ENCODE results near the gene SIRT7. TPM values are rescaled to one million over a fixed set of nuclear protein-coding genes. Genes with fewer than 3 reads are reported as not detected.

Gene SIRT7
- total RNA-seq, 1 donor from 2014 or later: 62.7 TPM

DNA sequence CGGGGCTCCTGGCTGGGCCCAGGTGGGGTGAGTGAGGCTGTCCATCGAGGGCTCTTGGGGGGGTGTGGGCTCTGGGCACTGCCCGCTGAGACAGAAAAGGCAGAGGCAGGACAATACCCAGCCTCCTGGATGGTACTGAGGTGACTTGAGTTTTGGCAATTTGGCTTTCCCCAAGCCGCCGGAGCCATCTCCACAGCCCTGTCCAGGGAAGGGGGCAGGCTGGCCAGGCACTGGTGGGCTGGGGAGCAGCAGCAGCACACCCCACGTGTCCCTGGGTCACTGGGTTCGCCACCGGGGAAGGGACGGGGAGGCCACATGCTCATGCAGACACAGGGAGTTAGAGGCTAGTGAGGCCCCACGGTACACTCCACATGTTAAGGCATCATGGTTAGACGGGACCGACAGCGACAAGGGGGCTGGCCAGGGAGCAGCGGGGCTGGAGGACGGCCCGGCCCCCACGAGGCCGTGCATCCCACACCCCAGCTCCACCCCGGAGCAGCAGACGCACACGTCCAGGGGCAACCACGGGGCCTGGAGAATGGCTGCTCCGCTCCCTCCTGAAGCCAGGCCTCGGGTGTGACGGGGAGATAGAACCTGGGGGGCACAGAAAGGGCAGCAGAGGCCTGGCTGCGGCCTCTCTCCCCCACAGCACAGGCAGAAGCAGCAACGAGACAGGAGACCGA, 49.8 kb downstream of the SIRT7 start:
- intact Hi-C loops (cut with micrococcal nuclease): loop anchor here (10.0 kb wide), 1 partner anchor 313 kb away; the partner anchor contains the start of gene FAAP100

DNA sequence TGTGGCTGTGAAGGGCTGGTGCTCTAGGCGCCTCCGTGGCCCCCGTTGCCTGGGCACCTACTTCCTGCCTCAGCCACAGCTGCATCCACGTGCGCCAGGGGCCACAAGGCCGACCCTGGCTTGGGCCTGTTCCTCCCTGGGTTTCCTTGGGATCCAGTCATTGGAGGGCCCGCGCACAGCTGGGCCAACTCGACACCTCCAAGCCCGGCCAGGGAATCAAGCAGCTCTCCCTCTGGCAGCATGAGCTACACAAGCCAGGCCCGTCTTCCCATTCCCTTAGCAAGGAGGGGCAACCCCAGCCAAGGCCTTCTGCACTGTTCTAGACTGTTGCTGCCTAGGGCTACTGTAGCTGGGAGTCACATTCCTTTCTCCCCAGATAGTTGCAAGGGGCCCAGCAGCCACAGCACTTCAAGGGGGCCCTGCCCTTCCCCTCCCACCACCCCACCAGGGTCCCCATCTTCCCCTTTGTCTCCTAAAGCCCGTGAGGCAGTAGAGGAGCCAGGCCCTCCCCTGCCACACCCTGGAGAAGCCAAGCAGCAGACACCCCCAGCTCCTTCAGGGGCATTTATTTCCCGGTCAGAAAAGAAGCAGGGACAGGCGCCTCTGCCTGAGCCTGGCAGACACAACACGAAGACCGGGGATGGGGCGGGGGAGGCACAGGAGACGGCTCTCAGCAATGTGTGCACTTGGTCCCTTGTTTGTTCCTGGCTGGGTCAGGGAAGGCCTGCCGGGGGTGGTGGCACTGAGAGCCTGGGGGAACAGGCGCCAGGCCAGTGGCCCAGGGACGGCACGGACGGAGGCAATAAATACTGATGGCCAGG, 50.6 kb downstream of the SIRT7 start:
- intact Hi-C loops (cut with micrococcal nuclease): loop anchor here (10.0 kb wide), 1 partner anchor 313 kb away; the partner anchor contains the start of gene FAAP100

DNA sequence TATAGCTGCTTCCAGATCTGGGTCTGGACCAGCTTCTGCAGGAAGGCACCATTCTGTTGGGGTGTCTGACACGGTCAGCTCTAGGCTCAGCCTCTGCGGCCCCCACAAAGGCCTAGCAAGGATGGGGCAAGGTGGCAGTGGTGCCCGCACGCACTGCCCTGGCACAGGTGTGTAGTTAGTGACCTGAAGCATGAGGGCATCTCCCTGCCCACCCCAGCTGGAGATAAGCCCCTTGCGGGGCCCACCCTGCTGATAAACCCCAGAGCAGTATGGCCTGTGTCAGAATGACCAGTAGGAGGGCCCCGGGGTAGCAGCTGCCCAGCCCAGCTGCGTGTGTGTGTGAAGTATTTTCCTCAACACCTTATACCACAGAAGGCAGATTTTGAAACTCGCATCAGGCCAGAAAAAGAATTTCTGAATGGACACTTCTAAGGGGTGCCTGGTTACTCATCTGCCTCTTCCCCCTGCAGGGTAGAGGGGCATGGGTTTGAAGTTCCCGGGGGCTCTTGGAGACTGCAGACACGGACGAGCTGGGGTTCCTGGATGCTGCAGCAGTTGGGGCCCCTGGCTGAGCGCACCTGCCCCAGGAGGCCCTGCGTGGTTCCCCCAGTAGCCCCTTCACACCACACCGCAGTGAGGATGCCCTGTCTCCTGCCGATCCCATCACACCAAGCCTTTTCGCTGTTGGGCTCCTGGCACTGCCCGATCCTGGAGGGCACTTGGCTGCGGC, 51.4 kb downstream of the SIRT7 start:
- intact Hi-C loops (cut with micrococcal nuclease): loop anchor here (10.0 kb wide), 1 partner anchor 312 kb away; the partner anchor contains the start of gene FAAP100

DNA sequence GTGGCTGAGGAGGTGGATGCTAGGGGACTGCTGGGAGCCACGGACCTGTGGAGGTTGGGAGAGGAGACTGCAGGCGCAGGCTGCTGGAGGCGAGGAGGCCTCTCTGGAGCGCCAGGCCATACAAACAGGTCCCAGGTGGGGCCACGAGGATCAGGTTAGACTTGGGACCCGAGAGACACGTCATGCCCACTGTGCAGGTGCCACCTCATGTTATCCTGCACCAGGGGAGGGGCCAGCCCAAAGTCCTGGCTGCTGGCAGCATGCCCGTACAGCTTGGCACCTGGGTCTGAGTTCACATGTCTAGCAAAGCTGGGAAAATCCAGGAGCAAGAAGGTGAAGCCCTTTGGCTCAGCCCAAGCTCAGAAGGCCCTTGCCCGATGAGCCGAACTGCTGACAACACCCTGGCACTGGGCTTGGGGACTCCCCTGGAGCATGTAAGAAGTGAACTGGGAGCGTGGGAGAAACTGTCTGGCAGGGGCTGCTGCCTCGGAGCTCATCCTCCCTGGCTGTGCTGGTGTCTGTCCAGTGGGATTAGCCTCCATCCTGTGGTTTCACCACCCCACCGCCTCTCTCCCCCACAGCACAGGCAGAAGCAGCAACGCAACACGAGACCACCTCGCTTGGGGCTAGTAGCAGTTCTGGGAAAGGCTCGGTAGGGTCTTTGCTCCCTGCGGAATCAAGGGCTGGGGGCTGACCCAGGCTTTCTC, 52.1 kb downstream of the SIRT7 start:
- intact Hi-C loops (cut with micrococcal nuclease): loop anchor here (10.0 kb wide), 1 partner anchor 311 kb away; the partner anchor contains the start of gene FAAP100

DNA sequence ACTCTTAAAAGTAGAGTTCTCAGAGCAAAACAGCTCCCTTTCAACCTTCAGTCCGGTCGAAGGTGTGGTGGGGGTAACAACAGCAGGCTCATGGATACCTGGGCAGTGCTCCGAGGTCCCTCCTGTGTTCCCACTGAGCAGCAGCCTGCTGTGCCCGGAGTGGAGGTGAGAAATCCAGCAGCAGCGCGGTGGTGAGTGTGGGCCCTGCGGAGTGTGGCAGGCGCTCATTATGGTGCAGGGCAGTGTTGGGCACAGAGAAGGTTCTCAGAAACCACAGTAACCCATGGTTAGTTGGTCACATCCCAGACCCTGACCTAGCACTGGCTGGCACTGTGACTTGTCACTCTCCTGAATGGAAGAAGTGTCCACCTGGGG, 52.6 kb downstream of the SIRT7 start:
- intact Hi-C loops (cut with micrococcal nuclease): loop anchor here (10.0 kb wide), 1 partner anchor 311 kb away; the partner anchor contains the start of gene FAAP100

DNA sequence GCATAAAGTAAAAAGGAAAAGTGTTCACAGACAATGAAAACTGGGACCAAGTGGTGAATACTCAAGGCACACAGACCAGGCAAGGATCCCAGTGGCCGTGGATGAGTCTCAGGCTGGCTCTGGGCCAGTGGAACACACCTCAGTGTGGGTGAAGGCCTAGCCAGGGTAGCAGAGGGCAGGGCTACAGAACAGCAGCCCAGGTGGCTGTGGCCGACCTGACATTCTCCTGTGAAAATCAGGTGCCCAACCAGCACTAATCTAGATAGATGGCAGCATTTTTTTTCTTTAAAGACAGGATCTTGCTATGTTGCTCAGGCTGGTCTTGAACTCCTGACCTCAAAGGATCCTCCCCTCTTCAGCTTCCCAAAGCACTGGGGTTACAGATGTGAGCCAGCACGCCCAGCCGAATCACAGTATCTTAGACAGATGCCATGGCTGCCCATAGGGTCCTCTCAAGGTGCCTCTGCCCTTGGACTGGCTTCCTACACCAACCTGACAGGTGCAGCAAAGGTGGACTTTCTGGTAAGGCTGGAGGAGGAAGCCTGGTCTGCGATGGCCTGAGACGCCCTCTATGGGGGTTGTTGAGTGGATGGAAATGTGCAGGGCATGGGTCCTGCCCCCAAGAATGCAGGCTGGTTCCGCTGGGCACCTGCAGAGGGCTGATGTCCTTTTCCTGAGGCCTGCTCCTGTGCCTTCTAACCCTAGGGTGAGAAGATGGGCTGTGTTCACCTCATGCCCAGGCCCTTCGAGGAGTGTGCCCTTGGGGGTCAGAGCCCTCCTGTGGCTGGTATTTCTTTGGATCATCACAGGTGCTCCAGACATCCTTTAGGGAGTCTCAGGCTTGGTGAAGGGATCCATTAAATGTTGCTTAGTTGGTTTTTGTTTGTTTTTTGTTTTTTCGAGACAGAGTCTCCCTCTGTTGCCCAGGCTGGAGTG, 53.9 kb downstream of the SIRT7 start:
- intact Hi-C loops (cut with micrococcal nuclease): loop anchor here (5.0 to 10.0 kb wide), 2 partner anchors 309 to 588 kb away; partner anchors contain the start of genes CYBC1 and FAAP100

DNA sequence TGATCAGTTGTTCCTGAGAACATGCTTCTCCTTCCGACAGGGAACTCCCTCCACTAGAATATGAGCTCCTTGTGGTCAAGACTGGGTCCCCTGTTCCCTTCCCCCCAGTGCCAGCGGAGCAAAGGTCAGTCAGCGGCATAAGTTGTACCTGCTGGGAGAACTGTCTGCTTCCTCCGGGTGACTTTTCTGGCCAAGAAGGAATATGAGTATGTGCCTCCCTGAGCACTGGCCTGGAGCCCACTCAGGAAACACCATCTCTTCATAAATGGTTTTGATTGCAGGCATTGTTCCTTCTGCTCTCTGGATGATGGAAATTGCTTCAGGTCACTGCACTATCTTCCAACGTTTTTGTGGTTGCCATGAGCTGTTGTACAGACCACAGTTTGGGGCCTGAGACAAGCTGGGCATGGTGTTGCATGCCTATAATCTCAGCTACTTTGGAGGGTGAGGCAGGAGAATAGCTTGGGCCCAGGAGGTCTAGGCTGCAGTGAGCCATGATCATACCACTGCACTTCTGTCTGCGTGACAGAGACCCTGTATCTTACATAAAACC, 54.8 kb downstream of the SIRT7 start:
- intact Hi-C loops (cut with micrococcal nuclease): loop anchor here (5.0 to 10.0 kb wide), 2 partner anchors 308 to 589 kb away; partner anchors contain the start of genes CYBC1 and FAAP100

Other genes with a start within 250 kb of the SIRT7 start
- 30.9 and 31.1 TPM in 2 replicates for gene ARL16, start 234.4 kb downstream of the SIRT7 start, total RNA-seq
- gene HGS, start 234.2 kb downstream of the SIRT7 start, total RNA-seq: 127 TPM in 2 replicates
- gene MRPL12, start 214.8 kb downstream of the SIRT7 start, total RNA-seq: 85.6 and 86.6 TPM in 2 replicates
- gene SLC25A10, start 205.9 kb downstream of the SIRT7 start, total RNA-seq: 25.9 and 26.9 TPM in 2 replicates
- not detected in 2 replicates for gene GCGR, start 114.0 kb downstream of the SIRT7 start, total RNA-seq
- gene MCRIP1, start 84.9 kb downstream of the SIRT7 start, total RNA-seq: 53.5 and 56.8 TPM in 2 replicates
- gene PPP1R27, start 83.1 kb downstream of the SIRT7 start, total RNA-seq: not detected in 2 replicates
- 548 and 588 TPM in 2 replicates for gene P4HB, start 57.6 kb downstream of the SIRT7 start, total RNA-seq
- 671 and 678 TPM in 2 replicates for gene ARHGDIA, start 46.8 kb downstream of the SIRT7 start, total RNA-seq
- gene ALYREF, start 26.6 kb downstream of the SIRT7 start, total RNA-seq: 167 and 172 TPM in 2 replicates
- 108 and 111 TPM in 2 replicates for gene ANAPC11, start 26.5 kb downstream of the SIRT7 start, total RNA-seq
- gene NPB, start 15.9 kb downstream of the SIRT7 start, total RNA-seq: 0.32 and 0.34 TPM in 2 replicates
- 36.7 and 38.2 TPM in 2 replicates for gene PCYT2, start 6.8 kb downstream of the SIRT7 start, total RNA-seq
- gene MAFG, start 9.6 kb upstream of the SIRT7 start, total RNA-seq: 26.2 and 28.5 TPM in 2 replicates
- 36.0 and 42.3 TPM in 2 replicates for gene PYCR1, start 19.1 kb upstream of the SIRT7 start, total RNA-seq
- gene MYADML2, start 29.1 kb upstream of the SIRT7 start, total RNA-seq: not detected in 2 replicates
- gene NOTUM, start 43.0 kb upstream of the SIRT7 start, total RNA-seq: 0.78 and 1.6 TPM in 2 replicates
- 34.4 and 38.2 TPM in 2 replicates for gene ASPSCR1, start 59.5 kb upstream of the SIRT7 start, total RNA-seq
- gene CENPX, start 104.7 kb upstream of the SIRT7 start, total RNA-seq: 71.2 and 71.7 TPM in 2 replicates
- 31.2 and 33.2 TPM in 2 replicates for gene LRRC45, start 105.1 kb upstream of the SIRT7 start, total RNA-seq
- 5.0 and 6.7 TPM in 2 replicates for gene RAC3, start 113.5 kb upstream of the SIRT7 start, total RNA-seq
- gene DCXR, start 119.5 kb upstream of the SIRT7 start, total RNA-seq: 92.9 and 97.1 TPM in 2 replicates
- gene RFNG, start 133.6 kb upstream of the SIRT7 start, total RNA-seq: 26.7 and 28.2 TPM in 2 replicates
- gene GPS1, start 133.7 kb upstream of the SIRT7 start, total RNA-seq: 87.9 and 99.1 TPM in 2 replicates
- 131 and 136 TPM in 2 replicates for gene DUS1L, start 147.6 kb upstream of the SIRT7 start, total RNA-seq
- gene FASN, start 180.1 kb upstream of the SIRT7 start, total RNA-seq: 184 and 185 TPM in 2 replicates

Data from T-helper 1 cell treated with Interleukin-12 subunit alpha and Interleukin-12 subunit beta and Interleukin-4 antibody, amounts not matched to agents 30 ng/mL and 1 ng/mL, for 36 hours (primary cell).